Fibroblast of villous mesenchyme (primary cell): ENCODE measurements around the gene TNK2. TPM values are rescaled to one million over a fixed set of nuclear protein-coding genes. Genes with fewer than 3 reads are reported as not detected.
"Not testable (repeated sequence)": the region's sequence is repeated elsewhere in the genome, so short reads cannot be mapped to it uniquely, and the experiment has no call there.

Experiments
- DNase-seq: peaks from one replicate; pipeline ENCODE4 v3.0.0-alpha.2; 2010; ENCODE audit warnings: low read depth
- H3K4me3 ChIP-seq: 2 replicates; pipeline ENCODE4 v1.5.1; 2011; ENCODE audit warnings: low read depth, mild to moderate bottlenecking, low read length
- total RNA-seq: library from RNA; depleted of rRNA; stranded (reverse); fragments of >200 nt; gene quantifications from 2 replicates; pipeline ENCODE4 v1.2.3, GENCODE V29; 2012
- TF ChIP-seq, protein P1 (sequence below): IDR thresholded peaks from 2 replicates; pipeline ENCODE4 v1.5.1; 2012; ENCODE audit warnings: low read depth, mild to moderate bottlenecking, low read length; ENCODE audit not compliant: insufficient read depth

TNK2 gene
- total RNA-seq, 1 donor = 12.1 TPM

DNA sequence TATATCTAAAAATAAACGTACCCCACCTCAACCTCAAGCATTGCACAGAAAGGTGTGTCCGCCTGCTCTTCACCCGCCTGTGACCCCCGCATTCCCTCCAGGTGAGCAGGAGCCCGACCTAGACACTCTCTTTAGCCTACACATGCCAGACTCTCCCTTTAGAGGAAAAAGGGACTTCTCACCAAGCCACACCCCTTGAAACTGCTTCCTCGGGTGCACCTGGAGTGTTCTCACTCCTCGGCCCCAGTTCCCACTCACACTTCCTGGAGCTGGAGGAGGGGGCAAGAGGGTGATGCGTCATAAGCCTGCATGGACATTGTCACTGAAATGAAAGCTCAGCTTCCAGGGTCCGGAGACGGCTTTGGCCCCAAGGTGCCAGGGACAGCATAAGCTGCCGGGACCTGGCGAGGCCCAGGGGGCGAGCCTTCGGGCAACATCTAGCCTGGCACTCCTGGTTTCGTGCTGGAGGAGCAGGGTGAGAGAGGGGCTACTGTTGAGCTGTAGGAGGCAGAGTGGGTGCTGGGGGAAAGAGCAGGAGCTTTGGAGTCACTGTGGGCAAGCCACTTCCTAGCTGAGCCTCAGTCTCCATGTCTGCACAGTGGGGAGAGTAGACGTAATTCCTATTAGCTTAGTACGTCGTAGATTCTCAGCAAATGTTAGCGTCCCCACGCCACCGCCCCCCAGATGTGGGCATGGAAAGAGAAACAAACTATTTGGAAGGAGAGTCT lies 86.8 kb downstream of the TNK2 start:
- DNase-seq = no peak
- TF ChIP-seq, protein P1, sequence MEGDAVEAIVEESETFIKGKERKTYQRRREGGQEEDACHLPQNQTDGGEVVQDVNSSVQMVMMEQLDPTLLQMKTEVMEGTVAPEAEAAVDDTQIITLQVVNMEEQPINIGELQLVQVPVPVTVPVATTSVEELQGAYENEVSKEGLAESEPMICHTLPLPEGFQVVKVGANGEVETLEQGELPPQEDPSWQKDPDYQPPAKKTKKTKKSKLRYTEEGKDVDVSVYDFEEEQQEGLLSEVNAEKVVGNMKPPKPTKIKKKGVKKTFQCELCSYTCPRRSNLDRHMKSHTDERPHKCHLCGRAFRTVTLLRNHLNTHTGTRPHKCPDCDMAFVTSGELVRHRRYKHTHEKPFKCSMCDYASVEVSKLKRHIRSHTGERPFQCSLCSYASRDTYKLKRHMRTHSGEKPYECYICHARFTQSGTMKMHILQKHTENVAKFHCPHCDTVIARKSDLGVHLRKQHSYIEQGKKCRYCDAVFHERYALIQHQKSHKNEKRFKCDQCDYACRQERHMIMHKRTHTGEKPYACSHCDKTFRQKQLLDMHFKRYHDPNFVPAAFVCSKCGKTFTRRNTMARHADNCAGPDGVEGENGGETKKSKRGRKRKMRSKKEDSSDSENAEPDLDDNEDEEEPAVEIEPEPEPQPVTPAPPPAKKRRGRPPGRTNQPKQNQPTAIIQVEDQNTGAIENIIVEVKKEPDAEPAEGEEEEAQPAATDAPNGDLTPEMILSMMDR = no peak

DNA sequence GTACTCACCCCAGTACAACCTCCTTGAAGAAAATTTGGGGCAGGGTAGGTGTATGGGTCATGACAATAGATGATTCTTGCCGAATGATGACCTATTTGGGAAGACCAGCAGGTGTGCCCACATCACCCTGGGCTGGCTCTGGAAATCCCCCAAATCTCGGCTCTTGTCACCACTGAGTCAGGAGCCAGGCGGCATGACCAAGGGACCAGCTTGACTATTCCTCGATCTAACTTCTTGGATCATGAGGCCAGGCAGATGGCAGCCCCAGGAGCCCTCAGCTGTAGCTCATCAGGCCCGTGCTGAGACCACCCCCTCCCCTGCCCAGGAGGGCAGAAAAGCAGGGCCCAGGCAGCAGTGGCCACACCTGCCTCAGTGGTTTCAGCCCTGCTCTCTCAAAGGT lies 87.5 kb downstream of the TNK2 start:
- H3K4me3 ChIP-seq = no peak overlapping the region
- TF ChIP-seq, protein P1 = no peak
- DNase-seq = no peak

More for the DNA sequence above, 86.8 kb downstream of the TNK2 start:
- H3K4me3 ChIP-seq = no peak overlapping the region

DNA sequence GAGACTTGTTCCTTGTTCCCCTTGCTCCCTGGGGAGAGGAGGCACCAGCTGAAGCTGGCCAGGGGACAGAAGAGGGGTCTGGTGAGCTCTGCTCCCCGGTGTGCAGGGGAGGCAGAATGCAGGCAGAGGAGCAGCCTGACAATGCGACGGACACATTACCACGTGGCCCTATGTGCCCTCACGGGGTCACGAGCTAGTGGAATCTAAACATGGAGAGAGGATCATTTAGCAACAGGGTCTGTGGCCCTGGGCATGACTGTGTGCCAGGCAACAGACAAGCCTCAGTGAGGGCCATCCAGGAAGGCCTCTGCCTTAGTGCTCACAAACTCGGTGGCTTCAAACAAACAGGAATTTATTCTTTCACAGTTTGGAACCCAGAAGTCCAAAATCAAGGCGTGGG lies 88.2 kb downstream of the TNK2 start:
- H3K4me3 ChIP-seq = no peak overlapping the region
- no peak for DNase-seq
- TF ChIP-seq, protein P1 = no peak

DNA sequence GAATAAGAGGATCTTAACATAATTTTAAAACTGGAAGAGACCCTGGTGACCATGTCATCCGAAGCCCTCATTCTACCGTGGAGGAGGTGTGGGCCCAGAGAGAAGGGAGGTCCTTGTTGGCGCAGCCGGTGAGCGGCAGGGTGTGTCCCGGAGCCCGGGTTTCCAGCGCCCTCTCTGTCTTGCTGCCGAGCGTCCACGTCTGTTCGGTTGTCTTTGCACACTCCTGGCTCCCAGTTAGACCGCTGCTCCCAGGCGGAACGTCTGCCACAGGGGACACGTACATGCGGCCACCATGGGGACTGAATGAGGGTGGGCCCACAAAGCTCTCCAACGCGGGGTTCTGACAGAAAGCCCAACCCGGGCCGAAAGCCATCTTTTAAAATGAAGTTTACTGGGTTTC lies 90.0 kb downstream of the TNK2 start:
- TF ChIP-seq, protein P1 = no peak
- DNase-seq = no peak
- H3K4me3 ChIP-seq = no peak overlapping the region

DNA sequence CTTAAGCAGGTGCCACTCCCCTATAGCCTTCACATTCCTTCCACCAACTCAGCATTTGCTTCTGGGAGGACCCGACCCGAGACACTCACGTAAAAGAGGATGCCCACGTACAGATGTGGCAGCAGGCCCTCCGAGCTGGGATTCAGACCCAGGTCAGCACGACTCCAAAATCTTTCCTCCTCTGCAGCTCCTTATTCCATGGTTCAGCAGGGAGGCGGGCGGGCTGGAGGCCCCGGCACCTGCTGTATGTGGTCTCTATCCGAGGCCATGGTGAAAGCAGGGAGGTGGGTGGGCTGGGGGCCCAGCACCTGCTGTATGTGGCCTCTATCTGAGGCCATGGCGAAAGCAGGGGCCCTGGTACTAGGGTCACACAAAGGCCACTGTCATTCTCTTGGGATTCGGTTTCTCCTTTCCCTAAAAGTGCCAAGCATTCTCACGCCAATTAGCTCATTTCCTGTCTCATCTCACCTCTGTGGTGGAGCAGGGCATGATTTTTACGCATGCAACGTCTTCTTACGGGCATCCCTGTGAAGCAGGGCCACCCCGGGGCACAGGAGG lies 90.7 kb downstream of the TNK2 start:
- H3K4me3 ChIP-seq = no peak overlapping the region
- TF ChIP-seq, protein P1 = no peak
- DNase-seq = no peak

DNA sequence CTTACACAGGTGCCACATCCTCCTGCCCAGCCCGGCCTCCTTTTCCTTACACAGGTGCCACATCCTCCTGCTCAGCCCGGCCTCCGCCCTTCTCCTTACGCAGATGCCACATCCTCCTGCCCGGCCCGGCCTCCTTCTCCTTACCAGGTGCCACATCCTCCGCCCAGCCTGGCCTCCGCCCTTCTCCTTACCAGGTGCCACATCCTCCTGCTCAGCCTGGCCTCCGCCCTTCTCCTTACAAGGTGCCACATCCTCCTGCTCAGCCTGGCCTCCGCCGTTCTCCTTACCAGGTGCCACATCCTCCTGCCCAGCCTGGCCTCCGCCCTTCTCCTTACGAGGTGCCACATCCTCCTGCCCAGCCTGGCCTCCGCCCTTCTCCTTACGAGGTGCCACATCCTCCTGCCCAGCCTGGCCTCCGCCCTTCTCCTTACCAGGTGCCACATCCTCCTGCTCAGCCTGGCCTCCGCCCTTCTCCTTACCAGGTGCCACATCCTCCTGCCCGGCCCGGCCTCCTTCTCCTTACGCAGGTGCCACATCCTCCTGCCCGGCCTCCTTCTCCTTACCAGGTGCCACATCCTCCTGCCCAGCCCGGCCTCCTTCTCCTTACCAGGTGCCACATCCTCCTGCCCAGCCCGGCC lies 92.0 kb downstream of the TNK2 start:
- H3K4me3 ChIP-seq, DNase-seq: not testable (repeated sequence)

DNA sequence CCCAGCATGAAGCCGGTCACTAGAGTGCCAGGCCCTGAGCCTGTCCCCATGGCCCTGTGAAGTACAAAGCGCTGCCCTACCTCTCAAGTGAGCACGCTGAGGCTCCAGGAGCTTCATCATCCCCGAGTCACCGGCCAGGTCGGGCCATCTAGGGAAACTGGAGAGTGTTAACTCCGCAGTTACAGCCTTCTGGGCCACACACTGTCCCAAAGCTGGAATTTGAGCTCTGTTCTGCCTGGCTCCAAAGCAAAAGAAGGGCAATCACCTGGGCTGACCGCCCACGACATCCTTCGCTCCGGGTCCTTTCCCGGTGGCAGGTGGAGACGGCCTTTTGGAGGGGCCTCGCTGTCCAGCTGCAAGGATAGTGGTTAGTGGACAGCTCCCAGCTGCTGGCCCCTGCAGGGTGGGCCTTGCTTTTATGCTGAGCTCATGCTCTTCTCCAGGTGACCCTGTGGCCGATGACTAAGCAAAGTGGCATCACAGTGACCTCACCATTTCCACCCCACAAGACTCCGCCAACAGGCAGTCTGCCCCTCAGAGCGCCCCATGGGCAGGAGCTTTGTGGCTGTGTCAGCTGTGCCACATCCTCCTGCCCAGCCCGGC lies 93.1 kb downstream of the TNK2 start:
- no peak overlapping the region for H3K4me3 ChIP-seq
- TF ChIP-seq, protein P1 = no peak
- DNase-seq = no peak
